ENCODE results near the gene VASH1. TPM values are rescaled to one million over a fixed set of nuclear protein-coding genes. Genes with fewer than 3 reads are reported as not detected.

VASH1 gene
- total RNA-seq, 1 donor from 2014 or later: 10.3 TPM

DNA sequence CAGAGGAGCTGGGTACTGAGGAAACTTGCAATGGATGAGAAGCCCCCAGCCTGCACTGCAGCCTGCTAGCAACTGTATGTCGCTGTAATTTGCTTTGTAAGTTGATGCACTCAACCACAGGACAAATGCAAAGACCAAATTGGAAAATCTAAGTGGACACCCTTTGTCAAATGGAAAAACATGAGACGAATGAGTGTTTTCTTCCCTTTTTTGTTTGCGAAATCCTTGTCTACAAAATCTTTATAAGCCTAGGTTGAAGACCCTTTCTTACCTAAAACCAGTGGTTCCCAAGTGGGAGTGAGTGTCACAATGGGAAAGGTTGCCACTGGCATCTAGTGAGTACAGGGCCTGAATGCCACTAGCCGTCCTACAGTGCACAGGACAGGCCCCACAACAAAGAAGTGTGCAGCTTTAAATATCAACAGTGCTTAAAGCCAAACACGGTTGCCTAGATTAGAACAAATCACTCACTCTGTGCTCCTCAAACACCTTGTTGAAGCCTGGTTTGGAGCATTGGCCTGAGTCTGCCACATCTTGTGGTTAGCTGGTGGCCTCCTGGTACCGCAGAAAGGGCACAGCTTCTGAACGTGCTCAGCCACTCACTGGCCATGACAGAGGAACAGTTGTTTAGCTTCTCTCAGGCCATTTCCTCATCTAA lies 7.6 kb upstream of the VASH1 start:
- H3K27me3 Mint-ChIP-seq (ENCODE audit: insufficient read depth, low read depth): peaks cover 3% of the 10 kb centered on the region
- Histone ChIP-seq H3K36me3 (no peaks in the 10 kb centered on the region), H4K20me1 (ENCODE audit: low read depth) (no peaks in the 10 kb centered on the region), H2AFZ (replicated peaks) (no peak overlapping the region), H3K4me3 (no peak overlapping the region), H3K27ac (no peak overlapping the region), H3K9me3 (ENCODE audit: low read depth) (no peaks in the 10 kb centered on the region), H3K4me1 (no peaks in the 10 kb centered on the region), H3F3A (ENCODE audit: low read depth) (no peaks in the 10 kb centered on the region), H3K4me2 (no peak overlapping the region), H3K27me3 (peaks cover 4% of the 10 kb centered on the region), H3K9ac (no peak overlapping the region), H3K79me2 (ENCODE audit: low read depth) (no peaks in the 10 kb centered on the region)
- DNase-seq (ENCODE audit: low spot score): peak; percentile 1
- H3K4me3 Mint-ChIP-seq: no peak overlapping the region
- peaks cover 6% of the 10 kb centered on the region for H3K4me1 Mint-ChIP-seq
- no peak overlapping the region for H3K27ac Mint-ChIP-seq
- TF ChIP-seq EZH2phosphoT487 (IDR thresholded peaks at IDR 0.05): no peak
- no peak for TF ChIP-seq EZH2 (IDR thresholded peaks at IDR 0.05)
- TF ChIP-seq, protein P1, sequence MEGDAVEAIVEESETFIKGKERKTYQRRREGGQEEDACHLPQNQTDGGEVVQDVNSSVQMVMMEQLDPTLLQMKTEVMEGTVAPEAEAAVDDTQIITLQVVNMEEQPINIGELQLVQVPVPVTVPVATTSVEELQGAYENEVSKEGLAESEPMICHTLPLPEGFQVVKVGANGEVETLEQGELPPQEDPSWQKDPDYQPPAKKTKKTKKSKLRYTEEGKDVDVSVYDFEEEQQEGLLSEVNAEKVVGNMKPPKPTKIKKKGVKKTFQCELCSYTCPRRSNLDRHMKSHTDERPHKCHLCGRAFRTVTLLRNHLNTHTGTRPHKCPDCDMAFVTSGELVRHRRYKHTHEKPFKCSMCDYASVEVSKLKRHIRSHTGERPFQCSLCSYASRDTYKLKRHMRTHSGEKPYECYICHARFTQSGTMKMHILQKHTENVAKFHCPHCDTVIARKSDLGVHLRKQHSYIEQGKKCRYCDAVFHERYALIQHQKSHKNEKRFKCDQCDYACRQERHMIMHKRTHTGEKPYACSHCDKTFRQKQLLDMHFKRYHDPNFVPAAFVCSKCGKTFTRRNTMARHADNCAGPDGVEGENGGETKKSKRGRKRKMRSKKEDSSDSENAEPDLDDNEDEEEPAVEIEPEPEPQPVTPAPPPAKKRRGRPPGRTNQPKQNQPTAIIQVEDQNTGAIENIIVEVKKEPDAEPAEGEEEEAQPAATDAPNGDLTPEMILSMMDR (IDR thresholded peaks at IDR 0.05): no peak
- no peaks in the 10 kb centered on the region for H3K36me3 Mint-ChIP-seq
- peaks cover 4% of the 10 kb centered on the region for H3K9me3 Mint-ChIP-seq

DNA sequence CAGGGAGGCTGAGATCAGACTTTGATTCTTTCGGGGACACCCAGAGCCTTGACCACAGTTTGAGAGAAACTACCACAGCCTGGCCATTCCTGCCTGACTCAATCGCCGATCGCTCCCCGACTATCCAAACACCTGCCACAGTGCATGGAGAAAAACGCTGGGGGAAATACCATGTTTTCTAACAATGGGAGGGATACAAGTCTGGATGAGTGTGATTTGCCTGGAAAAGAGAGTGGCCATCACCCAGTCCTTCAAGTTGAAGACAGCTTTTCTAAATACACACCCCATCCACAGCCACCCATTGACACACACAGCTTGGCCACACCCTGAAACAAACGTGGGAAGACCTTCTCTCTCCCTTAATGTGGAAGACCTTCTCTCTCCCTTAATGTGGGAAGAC lies 6.7 kb upstream of the VASH1 start:
- Histone ChIP-seq H3K9me3 (ENCODE audit: low read depth) (no peaks in the 10 kb centered on the region), H2AFZ (replicated peaks) (no peak overlapping the region), H4K20me1 (ENCODE audit: low read depth) (no peaks in the 10 kb centered on the region), H3K27ac (no peak overlapping the region), H3F3A (ENCODE audit: low read depth) (no peaks in the 10 kb centered on the region), H3K36me3 (no peaks in the 10 kb centered on the region), H3K4me3 (no peak overlapping the region), H3K4me1 (no peaks in the 10 kb centered on the region), H3K27me3 (peaks cover 13% of the 10 kb centered on the region), H3K4me2 (no peak overlapping the region), H3K79me2 (ENCODE audit: low read depth) (no peaks in the 10 kb centered on the region), H3K9ac (no peak overlapping the region)
- DNase-seq (ENCODE audit: low spot score): no peak
- Mint-ChIP-seq H3K27ac (no peak overlapping the region), H3K36me3 (no peaks in the 10 kb centered on the region), H3K27me3 (ENCODE audit: insufficient read depth, low read depth) (peaks cover 3% of the 10 kb centered on the region), H3K4me1 (peaks cover 6% of the 10 kb centered on the region), H3K4me3 (no peak overlapping the region), H3K9me3 (no peaks in the 10 kb centered on the region)
- TF ChIP-seq EZH2 (IDR thresholded peaks at IDR 0.05) (no peak), EZH2phosphoT487 (IDR thresholded peaks at IDR 0.05) (no peak)
- TF ChIP-seq, protein P1 (IDR thresholded peaks at IDR 0.05): no peak

DNA sequence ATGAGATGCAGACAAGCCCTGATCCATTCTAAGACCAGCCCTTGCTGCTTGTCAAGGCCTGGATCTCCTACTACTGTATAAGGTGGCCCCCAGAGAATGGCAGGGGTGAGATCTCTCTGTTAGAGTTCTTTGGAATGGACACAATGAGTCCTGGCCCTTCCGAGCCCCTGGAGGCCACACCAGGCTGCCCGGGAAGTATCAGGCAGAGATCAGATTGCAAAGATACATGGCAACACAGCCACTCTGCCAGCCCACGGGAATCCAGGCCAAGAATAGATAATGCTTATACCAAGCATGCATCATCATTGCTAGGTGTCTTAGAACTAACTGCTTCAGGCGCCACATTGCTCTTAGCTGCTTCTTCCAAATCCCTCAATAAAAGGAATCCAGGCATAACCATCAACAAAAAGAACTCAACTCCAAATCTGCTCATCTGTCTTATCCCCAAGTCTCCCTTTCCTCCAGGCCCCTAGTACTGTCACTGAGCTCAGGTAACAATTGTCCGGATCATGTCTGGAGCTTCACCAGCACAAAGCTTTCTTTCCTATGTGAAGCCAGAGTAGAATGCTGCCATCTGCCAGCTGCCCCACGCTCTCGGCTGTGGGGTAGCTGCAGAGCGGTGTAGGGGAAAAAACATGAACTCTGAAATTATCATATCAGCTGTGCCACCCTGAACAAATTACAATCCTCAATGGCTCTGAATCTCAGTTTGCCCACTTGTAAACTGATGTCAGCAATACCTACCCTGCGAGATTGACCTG lies 5.5 kb upstream of the VASH1 start:
- peaks cover 3% of the 10 kb centered on the region for H3K27me3 Mint-ChIP-seq (ENCODE audit: insufficient read depth, low read depth)
- no peak overlapping the region for H3K4me3 Mint-ChIP-seq
- peak overlapping the region; percentile 1 for H3K27ac Mint-ChIP-seq

More for the DNA sequence above, 5.5 kb upstream of the VASH1 start:
- Histone ChIP-seq H3F3A (ENCODE audit: low read depth) (no peaks in the 10 kb centered on the region), H2AFZ (replicated peaks) (no peak overlapping the region), H3K36me3 (no peaks in the 10 kb centered on the region), H3K4me2 (no peak overlapping the region), H3K9me3 (ENCODE audit: low read depth) (no peaks in the 10 kb centered on the region), H3K79me2 (ENCODE audit: low read depth) (no peaks in the 10 kb centered on the region), H3K27ac (no peak overlapping the region), H4K20me1 (ENCODE audit: low read depth) (no peaks in the 10 kb centered on the region), H3K4me1 (no peaks in the 10 kb centered on the region), H3K4me3 (no peak overlapping the region), H3K9ac (no peak overlapping the region), H3K27me3 (peaks cover 25% of the 10 kb centered on the region)
- no peaks in the 10 kb centered on the region for H3K36me3 Mint-ChIP-seq
- no peaks in the 10 kb centered on the region for H3K9me3 Mint-ChIP-seq
- TF ChIP-seq, protein P1 (IDR thresholded peaks at IDR 0.05): no peak
- TF ChIP-seq EZH2 (IDR thresholded peaks at IDR 0.05) (no peak), EZH2phosphoT487 (IDR thresholded peaks at IDR 0.05) (no peak)
- DNase-seq (ENCODE audit: low spot score): peak; percentile 1
- peaks cover 9% of the 10 kb centered on the region for H3K4me1 Mint-ChIP-seq
